Measurements from ENCODE around the gene CLDN10. TPM values are rescaled to one million over a fixed set of nuclear protein-coding genes. Genes with fewer than 3 reads are reported as not detected.
"Not testable (repeated sequence)": the region's sequence is repeated elsewhere in the genome, so short reads cannot be mapped to it uniquely, and the experiment has no call there.

CLDN10 gene
- polyA plus RNA-seq, 1 donor = 89.3 TPM

DNA sequence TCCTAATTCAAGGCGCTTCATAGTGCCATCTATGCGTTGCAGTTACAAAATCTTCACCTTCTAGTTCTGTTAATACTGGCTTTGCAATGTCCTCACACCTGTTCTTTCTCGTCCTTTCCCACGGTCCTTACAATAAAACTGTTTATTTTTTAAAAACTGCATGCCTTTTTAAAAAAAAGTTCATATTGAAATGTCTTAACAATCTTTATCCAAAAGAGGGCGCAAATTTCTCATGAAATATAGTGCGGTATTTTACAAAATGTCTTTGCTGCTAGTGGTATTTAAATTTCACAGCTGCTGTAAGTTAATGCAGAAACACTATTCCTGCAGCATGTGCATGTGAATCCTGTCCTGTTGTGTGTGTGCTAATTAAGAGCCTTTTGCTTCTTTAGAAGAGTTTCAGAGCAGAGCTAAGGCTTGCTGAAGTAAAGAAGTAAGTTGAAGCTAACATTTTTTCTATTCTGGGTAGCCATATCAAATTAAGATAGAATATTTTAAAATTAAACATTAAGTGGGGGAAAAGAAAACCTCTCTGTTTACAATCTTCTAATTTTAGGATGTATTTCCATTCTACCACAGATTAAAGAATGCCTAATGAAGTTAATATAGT lies 15.8 kb upstream of the CLDN10 start:
- peak; percentile 32 for DNase-seq

GRCh38 chr13:95540888-95541287 lies 11.6 kb upstream of the CLDN10 start:
- DNase-seq = peak; percentile 39

GRCh38 chr13:95541308-95541707 lies 11.2 kb upstream of the CLDN10 start:
- no peak for DNase-seq

DNA sequence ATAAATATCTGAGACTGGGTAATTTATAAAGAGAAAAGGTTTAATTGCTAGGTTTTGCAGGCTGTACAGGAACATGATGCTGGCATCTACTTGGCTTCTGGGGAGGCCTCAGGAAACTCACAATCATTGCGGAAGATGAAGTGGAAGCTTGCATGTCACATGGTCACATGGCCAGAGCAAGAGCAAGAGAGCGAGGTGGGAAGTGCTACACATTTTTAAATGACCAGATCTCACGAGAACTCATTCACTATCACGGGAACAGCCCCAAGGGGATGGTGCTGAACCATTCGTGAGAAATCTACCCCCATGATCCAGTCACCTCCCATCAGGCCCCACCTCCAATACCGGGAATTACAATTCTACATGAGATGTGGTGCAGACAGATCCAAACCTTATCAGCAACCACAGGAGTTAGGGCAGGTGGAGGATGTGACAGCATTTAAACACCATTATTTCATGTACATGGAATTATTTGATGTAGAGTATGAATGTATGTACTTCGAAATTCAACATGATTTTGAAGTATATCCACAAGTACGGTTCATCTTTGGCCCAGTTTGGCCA lies 10.5 kb upstream of the CLDN10 start:
- DNase-seq = no peak

DNA sequence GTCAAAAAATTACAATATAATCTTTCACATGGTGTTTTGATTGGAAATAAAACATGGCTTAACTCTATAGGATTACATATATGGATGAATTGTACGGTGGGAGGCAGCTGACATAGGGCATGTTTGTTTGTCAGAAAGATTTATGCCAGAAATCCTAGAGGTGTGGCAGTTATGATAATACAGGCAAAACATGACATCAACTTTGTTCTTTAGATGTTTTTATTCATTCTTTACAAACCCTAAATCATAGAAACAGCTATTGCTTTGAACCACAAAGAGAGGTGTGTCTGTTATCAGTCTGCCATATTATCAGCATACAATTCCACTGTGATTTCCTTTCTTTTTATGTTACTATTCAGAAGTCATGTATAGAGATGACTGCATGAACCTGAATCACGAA lies 8.2 kb upstream of the CLDN10 start:
- no peak for DNase-seq

GRCh38 chr13:95546919-95547318 lies 5.6 kb upstream of the CLDN10 start:
- no peak for DNase-seq

- no peak for DNase-seq
Measured at GRCh38 chr13:95547531-95548167, 4.9 kb upstream of the CLDN10 start.

DNA sequence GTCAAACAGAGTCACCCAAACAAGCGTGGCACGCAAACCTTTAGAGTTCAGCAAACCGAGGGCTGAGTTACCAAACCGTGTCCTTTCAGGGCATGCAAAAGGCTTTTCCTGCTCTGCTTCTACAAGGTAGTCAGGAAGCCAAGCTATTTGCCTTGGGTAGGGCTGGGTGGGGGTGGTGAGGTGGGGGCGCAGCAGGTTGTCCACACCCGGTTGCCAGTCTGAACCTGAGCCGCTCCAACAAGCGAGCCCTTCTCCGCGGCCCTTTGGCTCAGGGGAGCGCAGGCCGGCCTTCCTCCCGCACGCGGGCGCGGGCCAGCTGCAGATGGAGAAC lies 347 bp upstream of the CLDN10 start:
- DNase-seq = no peak

- no peak for DNase-seq
Measured at GRCh38 chr13:95553581-95554385, 1.3 kb downstream of the CLDN10 start.

DNA sequence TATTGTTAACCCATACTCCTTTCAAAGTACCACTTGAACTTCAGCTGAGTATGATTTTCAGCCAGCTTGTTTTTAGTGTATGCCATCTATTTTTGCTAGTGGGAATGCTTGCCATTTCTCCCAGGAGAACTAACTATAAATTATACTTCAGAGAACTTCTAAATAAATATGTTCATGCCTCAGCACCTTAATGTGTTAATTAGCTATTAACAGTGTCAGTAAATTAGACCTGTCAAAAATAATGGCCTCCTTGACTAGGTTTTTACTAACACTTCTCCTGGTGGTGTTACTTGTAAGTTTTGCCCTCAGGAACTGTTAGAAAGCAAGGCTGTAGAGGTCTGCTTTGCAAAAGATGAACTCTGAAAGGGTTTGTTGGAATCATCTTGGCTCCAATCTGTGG lies 4.5 kb downstream of the CLDN10 start:
- no peak for DNase-seq

GRCh38 chr13:95559100-95559499 lies 6.6 kb downstream of the CLDN10 start:
- DNase-seq = no peak

GRCh38 chr13:95560387-95560786 lies 7.9 kb downstream of the CLDN10 start:
- DNase-seq = no peak

DNA sequence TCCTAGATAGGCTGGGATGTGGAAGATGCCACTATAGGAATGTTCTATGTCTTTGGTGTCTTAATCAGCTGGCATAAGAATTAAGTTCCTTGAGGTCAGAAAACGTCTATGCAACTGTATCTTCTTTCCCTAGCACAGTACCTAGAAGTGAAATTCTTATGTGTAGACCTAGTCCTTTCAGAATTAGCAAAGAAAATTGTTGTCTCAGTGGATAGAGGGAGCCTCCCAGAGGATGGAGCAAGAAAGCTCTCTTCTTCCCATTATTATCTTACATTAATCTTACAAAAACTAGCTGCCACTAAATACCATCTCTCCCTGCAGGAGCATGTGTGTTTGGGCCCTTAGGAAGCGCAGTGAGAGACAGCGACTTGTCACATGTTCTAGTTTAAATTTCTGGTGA lies 11.6 kb downstream of the CLDN10 start:
- DNase-seq = no peak

GRCh38 chr13:95564733-95565291 lies 12.3 kb downstream of the CLDN10 start:
- no peak for DNase-seq

- DNase-seq = not testable (repeated sequence)
Measured at GRCh38 chr13:95565758-95566157, 13.2 kb downstream of the CLDN10 start.

- no peak for DNase-seq
Measured at GRCh38 chr13:95568131-95568530, 15.6 kb downstream of the CLDN10 start.

- DNase-seq = no peak
Measured at GRCh38 chr13:95570016-95570415, 17.5 kb downstream of the CLDN10 start.

DNA sequence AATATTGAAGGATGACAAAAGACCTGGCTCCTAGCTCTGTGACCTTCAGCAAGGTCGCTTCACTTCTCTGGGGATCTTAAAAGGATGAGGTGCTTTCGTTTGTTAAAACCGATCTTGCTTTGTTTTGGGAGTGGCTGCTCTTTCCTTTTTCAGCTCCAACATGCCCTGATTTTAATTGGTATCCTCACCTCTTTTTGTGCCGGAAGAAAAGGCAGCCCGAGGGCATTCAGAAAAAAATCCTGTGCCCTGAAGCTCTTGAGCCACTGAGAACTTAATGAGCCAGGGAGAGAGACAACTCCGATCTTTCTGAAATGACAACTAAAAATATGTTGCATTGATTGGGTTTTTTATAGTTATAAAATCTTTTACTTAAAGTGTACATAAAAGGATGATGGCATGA lies 19.4 kb downstream of the CLDN10 start:
- DNase-seq = no peak

DNA sequence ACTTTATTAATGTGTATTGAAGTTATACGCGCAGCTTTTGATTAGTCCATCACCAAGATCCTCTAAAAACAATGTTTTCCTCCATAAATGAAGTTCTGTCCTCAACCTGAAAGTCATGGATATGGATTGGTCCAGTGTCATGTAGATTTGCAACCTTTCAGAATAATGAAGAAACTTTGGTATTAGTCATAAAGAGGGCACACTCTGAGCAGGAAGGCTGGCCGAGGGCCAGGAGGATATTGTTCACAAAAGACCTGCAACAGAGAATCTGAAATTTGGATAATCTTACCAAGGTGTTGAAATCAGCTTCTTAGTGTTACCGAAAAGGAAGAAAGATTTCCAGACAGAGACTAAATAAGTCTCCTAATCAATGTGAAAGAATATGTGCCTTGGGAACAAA lies 20.7 kb downstream of the CLDN10 start:
- DNase-seq = no peak

GRCh38 chr13:95579303-95579702 lies 26.8 kb downstream of the CLDN10 start:
- DNase-seq = no peak

GRCh38 chr13:95585867-95586266 lies 33.3 kb downstream of the CLDN10 start:
- no peak for DNase-seq

- DNase-seq = no peak
Measured at GRCh38 chr13:95588134-95588533, 35.6 kb downstream of the CLDN10 start.

- DNase-seq = no peak
Measured at GRCh38 chr13:95588721-95589120, 36.2 kb downstream of the CLDN10 start.
